ENCODE measurements around the gene SEMA5B.

Gene SEMA5B

DNA sequence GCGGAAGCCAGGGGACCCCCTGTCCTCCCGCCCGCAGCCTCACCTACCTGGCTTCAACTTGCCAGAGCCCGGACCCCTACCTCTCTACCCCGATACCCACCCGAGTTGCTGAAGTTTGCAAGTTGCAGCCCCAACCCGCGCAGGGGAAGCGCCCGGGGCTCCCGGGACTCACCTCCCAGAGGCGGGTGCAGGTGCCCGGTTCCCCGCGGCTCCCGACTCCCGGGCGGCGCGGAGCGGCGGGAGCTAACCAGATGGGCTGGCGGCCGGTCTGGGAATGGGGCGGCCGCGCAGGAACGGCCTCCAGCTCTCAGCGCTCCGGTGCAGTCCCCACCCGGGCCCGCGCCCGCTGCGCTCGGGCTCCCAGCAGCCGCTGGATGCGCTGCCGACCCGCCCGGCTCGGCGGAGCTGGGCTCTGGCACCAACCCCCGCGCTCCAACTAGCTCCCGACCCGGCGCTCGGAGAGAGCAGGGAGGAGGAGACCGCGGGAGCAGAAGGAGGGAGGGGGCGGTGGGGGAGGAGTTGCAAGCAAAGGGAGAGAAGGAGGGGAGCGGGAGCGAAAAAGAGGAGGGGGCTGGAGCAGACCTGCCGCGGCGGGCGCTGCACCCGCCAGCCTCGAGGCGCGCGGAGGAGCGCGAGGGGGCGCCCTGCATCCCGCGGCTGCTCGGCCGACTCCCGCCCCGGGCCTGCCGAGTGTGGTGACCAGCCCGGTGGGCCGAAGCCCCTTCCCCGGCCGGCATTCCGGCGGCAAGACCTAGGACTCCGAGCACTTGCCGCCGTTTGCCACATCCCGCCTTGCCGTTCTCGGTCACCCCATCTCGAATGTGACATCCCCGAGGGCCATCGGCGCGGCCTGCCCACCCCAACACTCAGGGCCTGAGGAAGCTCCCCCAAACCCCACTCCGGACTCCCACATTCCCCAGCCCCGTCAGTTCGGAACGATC is at the start of gene SEMA5B:
Gene SEMA5B (minus strand): TSS at position 472 of the 941 bp plus-strand sequence. CDS start 66,500 bp downstream, outside the sequence.
- DNase-seq: no peak

DNA sequence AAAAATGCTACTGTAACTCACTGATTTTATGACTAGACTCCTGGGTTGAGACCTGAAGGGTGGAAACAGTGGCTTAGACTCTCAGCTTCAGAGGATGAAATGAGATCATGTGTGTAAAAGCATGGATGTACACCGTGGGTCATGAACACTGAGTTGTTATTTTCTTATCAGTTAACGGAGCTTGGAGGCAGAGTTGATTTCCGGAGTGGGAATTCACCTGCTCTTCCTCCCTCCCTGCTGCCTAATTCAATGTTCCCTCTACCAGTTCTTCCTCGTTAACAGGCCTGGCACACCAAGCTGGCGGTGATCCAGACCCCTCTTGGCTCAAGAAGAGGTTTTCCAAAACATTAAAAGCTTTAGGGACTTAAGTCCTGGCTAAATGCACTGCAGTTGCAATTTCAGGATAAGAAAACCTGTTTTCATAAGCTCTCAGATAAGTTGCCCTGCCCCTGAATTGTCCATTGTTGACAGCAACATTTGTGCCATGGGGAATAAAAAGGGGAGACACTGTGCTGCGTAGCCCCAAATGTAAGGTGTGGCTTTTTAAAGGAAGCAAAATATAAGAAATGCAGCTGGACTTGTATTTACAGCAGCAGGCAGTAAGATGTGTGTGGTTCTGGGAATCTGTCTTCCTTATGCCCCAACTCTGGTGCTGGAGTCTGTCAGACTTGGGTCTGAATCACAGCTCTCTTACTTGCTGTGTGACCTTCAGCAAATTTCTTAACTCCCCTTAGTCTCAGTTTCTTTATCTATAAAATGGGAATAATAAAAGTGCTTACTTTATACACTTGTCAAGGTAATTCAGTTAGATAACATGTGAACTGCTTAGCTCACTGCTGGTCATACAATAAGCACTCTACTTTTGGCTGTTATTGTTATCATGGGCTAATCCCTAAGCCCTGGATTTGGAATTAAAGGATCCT is 49.2 kb upstream of the SEMA5B start:
- DNase-seq: no peak

DNA sequence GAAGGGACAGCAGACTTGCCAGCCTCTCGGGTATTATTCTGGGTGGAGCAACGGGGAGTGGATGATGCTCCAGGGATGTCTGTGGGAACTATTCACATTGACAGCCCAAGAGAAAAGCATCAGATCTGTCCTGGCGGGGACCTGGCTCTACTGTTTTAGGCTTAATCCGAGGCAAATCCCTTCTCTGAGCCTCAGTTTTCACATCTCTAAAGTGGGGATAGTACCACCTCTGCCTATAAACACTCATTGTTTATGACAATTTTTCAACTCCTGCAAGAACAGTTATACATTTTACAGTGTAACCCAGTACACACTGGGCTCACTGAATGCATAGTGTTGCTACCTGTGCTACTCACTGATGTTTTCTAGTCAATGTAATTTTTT is 48.5 kb upstream of the SEMA5B start:
- DNase-seq: no peak

DNA sequence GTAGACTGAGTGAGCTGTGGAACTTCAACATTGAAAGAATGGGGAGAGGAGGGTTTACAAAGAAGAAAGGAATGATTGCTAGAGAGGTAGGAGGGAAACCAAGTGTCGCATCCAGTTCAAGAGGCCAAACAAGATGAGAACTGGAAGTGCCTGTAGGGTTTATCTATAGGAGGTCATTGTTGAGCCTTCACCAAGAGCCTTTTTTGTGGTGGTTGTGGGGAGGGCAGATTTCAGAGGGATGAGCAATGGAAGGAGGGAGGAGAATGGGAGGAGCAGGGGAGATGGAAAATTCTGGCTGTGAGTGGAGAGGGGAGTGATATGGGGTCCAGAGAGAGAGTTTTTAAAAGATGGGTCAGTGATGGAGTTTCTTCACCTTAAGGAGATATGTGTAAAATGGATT is 47.8 kb upstream of the SEMA5B start:
- no peak for DNase-seq

DNA sequence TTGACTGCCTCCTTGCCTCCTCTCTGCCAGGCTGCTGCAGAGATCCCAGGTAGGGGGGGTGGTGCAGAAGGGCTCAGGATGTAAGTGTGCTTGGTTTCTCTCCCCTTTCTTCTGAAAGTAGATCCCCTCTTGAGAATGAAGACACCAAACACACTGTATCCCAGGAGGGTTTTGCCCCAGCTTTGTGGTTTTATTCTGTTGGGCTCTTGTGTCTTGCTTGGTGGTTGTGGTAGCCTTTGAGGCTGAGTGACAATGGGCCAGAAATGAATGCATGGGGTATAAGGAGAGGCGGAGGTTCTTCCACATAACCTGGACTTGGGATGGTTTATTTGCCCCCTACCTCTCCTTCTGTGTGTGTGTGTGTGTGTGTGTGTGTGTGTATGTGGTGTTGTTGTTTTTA is 45.0 kb upstream of the SEMA5B start:
- no peak for DNase-seq

DNA sequence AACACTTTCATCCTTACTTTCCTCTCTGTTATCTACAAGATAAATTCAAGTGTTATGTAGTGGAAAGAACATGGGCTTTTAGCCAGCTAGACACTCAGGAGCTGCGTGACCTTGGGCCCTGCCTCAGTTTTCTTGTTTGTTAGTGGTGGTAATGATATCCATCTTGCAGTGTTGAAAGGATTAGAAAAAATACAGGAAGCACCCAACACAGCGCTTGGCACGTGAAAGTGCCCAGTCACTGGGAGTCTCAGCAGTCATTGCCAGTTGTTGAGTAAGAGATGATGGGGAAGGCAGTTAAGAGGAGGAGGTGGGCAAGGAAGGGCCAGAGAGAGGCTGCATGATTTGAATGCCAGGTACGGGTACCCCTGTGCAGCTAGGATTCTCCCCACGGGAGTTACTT is 44.6 kb upstream of the SEMA5B start:
- no peak for DNase-seq

- DNase-seq: no peak
These were observed 44.0 kb upstream of the SEMA5B start for GRCh38 chr3:123071581-123071980.

- DNase-seq: no peak
These were observed 43.6 kb upstream of the SEMA5B start for GRCh38 chr3:123071146-123071545.

DNA sequence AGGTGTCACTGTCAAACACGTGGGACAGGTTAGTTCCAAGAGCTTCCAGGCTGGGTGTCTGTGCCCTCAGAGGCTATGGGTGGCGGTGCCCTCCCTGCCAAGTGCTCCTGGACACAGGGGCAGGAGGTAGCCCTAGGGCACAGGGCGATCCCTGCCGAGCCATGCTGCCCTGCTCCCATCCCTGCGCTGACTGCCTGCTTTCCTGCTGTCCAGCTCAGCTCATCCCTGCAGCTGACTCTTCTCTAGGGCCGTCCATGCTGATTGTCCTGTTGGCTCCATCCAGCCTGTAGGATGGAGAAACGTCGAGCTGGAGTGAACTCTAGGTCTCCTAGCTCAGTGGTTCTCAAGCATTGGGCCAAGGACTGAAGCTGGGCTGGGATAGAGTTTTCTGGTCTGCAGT is 42.9 kb upstream of the SEMA5B start:
- no peak for DNase-seq

DNA sequence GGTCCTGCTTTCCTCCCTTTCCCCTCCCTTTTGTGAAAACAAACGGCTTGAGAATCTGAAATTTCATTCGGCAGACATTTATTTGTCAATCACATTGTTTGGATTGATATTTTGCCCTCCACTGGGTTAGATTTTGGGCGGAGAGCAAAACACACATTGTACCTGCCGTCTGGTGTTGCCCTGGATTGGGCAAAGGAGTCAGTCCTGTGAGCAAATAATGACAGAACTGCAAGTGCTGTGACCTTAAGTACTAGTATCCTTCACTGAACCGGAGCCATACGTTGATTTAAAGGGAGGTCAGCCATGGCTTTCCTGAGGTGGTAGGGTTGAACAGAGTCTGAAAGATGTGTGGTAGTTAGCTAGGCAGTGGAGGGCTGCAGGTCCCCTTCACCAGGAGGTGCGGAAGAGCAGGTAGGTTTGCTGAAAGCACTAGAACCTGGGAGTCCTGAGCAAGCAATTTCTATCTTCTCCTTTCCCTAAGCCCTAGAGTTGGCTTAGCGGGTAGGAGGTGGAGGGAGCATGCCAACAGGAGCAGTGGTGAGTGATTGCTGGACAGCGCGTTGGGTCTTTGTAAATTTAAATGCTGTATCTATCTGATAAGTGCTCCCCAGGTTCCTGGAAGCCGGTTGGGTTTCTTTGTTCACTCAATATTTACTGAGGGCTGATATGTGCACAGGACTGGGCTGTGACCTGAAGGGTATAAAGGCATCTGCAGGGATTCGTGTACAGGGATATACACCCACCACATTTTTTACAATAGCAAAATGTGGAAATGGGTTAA is 41.2 kb upstream of the SEMA5B start:
- no peak for DNase-seq

- no peak for DNase-seq
These were observed 40.4 kb upstream of the SEMA5B start for GRCh38 chr3:123067689-123068600.

GRCh38 chr3:123066896-123067688 is 39.5 kb upstream of the SEMA5B start, which contains the start of gene PDIA5:
Gene PDIA5, plus strand, starts transcription at chr3:123067025. Its CDS starts 140 bp downstream, at chr3:123067165.
- DNase-seq: peak; percentile 38

GRCh38 chr3:123066599-123066895 is 39.0 kb upstream of the SEMA5B start:
- no peak for DNase-seq

- no peak for DNase-seq
These were observed 37.4 kb upstream of the SEMA5B start for GRCh38 chr3:123064914-123065313.

DNA sequence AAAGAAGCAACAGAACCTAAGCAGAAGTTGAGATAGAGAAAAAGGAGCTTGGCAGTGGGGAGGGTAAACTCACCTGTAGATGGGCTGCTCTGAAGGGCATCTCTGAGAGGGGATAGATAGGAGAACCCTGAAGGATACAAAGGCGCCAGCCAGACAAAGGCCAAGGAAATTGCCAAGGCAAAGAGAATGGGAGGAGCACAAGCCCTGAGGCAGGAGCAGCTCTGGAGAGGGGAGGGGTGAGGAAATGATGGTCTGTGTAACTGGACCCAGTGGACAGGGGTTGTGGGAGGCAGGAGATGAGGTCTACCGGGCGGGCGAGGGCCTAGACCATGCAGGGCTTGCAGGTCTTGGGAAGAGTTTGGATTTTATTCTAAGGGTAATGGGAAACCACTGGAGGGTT is 36.9 kb upstream of the SEMA5B start:
- no peak for DNase-seq

DNA sequence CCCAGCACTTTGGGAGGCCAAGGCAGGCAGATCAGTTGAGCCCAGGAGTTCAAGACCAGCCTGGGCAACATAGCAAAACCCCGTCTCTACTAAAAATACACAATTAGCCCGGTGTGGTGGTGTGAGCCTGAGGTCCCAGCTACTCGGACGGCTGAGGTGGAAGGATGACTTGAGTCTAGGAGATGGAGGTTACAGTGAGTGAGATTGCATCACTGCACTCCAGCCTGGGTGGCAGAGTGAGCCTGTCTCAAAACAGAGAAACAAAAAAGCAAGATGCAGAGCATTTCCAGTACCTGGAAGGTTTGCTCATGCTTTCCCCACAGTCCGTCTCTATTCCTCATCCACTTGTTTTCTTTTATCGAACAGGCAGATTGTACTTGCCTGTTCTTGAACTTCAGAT is 35.5 kb upstream of the SEMA5B start:
- no peak for DNase-seq

DNA sequence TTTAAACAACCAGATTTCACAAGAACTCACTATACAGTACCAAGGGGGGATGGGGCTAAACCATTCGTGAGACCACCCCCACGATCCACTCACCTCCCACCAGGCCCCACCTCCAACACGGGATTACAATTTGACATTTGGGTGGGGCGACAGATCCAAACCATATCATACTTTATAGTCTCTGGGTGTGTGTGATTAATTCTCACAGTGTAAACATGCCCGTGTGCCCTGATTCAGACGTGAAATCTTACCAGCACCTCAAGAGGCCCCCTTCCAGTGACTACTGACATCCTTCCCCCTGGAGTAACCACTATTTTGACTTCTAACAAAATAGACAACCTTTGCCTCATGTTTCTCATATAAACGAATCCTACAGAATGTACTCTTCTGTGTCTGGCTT is 34.3 kb upstream of the SEMA5B start:
- DNase-seq: no peak

- no peak for DNase-seq
These were observed 32.5 kb upstream of the SEMA5B start for GRCh38 chr3:123060054-123060453.

- no peak for DNase-seq
These were observed 30.9 kb upstream of the SEMA5B start for GRCh38 chr3:123058505-123058904.

GRCh38 chr3:123055352-123055751 is 27.8 kb upstream of the SEMA5B start:
- no peak for DNase-seq

DNA sequence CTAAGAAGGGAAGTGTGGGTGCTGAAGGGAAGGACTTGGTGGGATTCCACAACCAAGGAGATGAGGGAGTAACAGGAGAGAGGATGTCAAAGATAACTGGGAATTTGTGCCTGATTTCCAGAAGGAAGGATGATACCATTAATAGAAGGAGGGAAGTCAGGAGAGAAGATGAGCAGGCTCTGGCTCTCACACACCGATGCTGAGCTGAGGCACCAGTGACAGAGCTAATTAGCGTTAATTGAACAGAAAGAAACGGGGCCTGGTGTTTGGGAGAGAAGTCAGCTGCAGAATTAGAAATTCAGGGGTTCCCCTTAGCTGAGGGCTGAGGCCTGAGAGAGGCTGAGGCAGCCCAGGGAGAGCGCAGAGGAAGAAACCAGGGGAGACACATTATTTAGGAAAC is 27.4 kb upstream of the SEMA5B start:
- no peak for DNase-seq
